ENCODE measurements around the gene NEB.

NEB gene

GRCh38 chr2:151544449-151544848 is 189.8 kb downstream of the NEB start:
- no peak for ATAC-seq

- no peak for ATAC-seq
Observed at GRCh38 chr2:151543876-151544275, 190.4 kb downstream of the NEB start.

GRCh38 chr2:151534001-151534400 is 200.3 kb downstream of the NEB start:
- ATAC-seq, result no peak

- no peak for ATAC-seq
Observed at GRCh38 chr2:151533127-151533526, 201.1 kb downstream of the NEB start.

- no peak for ATAC-seq
Observed at GRCh38 chr2:151526572-151527090, 207.6 kb downstream of the NEB start.

- ATAC-seq, result no peak
Observed at GRCh38 chr2:151525821-151526373, 208.4 kb downstream of the NEB start.

GRCh38 chr2:151523850-151524249 is 210.4 kb downstream of the NEB start:
- ATAC-seq, result no peak

GRCh38 chr2:151522556-151522955 is 211.7 kb downstream of the NEB start:
- no peak for ATAC-seq

- no peak for ATAC-seq
Observed at GRCh38 chr2:151520976-151521375, 213.3 kb downstream of the NEB start.

GRCh38 chr2:151518802-151519201 is 215.5 kb downstream of the NEB start:
- ATAC-seq, result no peak

GRCh38 chr2:151508519-151508918 is 225.8 kb downstream of the NEB start:
- no peak for ATAC-seq

- ATAC-seq, result no peak
Observed at GRCh38 chr2:151506170-151506569, 228.1 kb downstream of the NEB start.

GRCh38 chr2:151498178-151498577 is 236.1 kb downstream of the NEB start:
- ATAC-seq, result no peak

GRCh38 chr2:151491496-151491895 is 242.8 kb downstream of the NEB start:
- ATAC-seq, result no peak

GRCh38 chr2:151490276-151490675 is 244.0 kb downstream of the NEB start:
- no peak for ATAC-seq

- no peak for ATAC-seq
Observed at GRCh38 chr2:151486053-151486452, 248.2 kb downstream of the NEB start.

GRCh38 chr2:151484100-151484499 is 250.2 kb downstream of the NEB start:
- ATAC-seq, result no peak

GRCh38 chr2:151483546-151483945 is 250.7 kb downstream of the NEB start:
- ATAC-seq, result no peak

- peak; percentile 15 to 30 for ATAC-seq
Observed at GRCh38 chr2:151482171-151482725, 252.0 kb downstream of the NEB start.

- ATAC-seq, result peak; percentile 85 to 91
Observed at GRCh38 chr2:151481744-151482143, 252.5 kb downstream of the NEB start.

- ATAC-seq, result no peak
Observed at GRCh38 chr2:151478011-151478410, 256.3 kb downstream of the NEB start.

- no peak for ATAC-seq
Observed at GRCh38 chr2:151476287-151476686, 258.0 kb downstream of the NEB start.

GRCh38 chr2:151475071-151475470 is 259.2 kb downstream of the NEB start:
- ATAC-seq, result no peak

- ATAC-seq, result no peak
Observed at GRCh38 chr2:151472966-151473365, 261.3 kb downstream of the NEB start.

GRCh38 chr2:151470556-151470955 is 263.7 kb downstream of the NEB start:
- ATAC-seq, result no peak
